CD14-positive monocyte (primary cell): ENCODE data around the gene FDXACB1. TPM values are rescaled to one million over a fixed set of nuclear protein-coding genes. Genes with fewer than 3 reads are reported as not detected.
A peak's percentile ranks its signal among the peaks of the same experiment; 100 is the strongest.

ENCODE experiments used
- DNase-seq, 3 donors: peaks; one replicate each; pipeline ENCODE4 v3.0.0-alpha.2; 2011 to 2022
- H2AFZ ChIP-seq: 2 replicates; pipeline ENCODE4 v1.6.0; 2012; ENCODE audit warnings: mild to moderate bottlenecking, low read depth, low read length, inconsistent platforms; ENCODE audit not compliant: insufficient read depth, poor library complexity, severe bottlenecking
- H3K27ac ChIP-seq, 2 donors: 1 replicate in 1 of 2; 2 replicates in 1 of 2; pipeline ENCODE4 v1.5.1; 2012 to 2013; ENCODE audit warnings: low read length in 2 of 2, control low read depth in 1 of 2, inconsistent platforms in 1 of 2, low read depth in 1 of 2, mild to moderate bottlenecking in 1 of 2
- H3K27me3 ChIP-seq, 2 donors: one replicate each; pipeline versions ENCODE4 v1.6.0 to v1.6.1; 2011 to 2013; ENCODE audit warnings: low read length in 2 of 2; ENCODE audit not compliant: control insufficient read depth in 2 of 2, insufficient read depth in 2 of 2
- H3K36me3 ChIP-seq, 2 donors: replicated peaks in 1 of 2; 1 replicate in 1 of 2; 2 replicates in 1 of 2; pipeline versions ENCODE4 v1.5.1 to v1.6.1; 2012 to 2013; ENCODE audit warnings: low read length in 2 of 2, control low read depth in 1 of 2, inconsistent platforms in 1 of 2, mild to moderate bottlenecking in 1 of 2; ENCODE audit not compliant: insufficient read depth in 2 of 2, control insufficient read depth in 1 of 2
- H3K4me1 ChIP-seq, 2 donors: 1 replicate in 1 of 2; 2 replicates in 1 of 2; pipeline versions ENCODE4 v1.5.1 to v1.6.1; 2012 to 2013; ENCODE audit warnings: low read length in 2 of 2, control low read depth in 1 of 2, inconsistent platforms in 1 of 2, mild to moderate bottlenecking in 1 of 2, moderate library complexity in 1 of 2; ENCODE audit not compliant: insufficient read depth in 2 of 2, control insufficient read depth in 1 of 2
- H3K4me2 ChIP-seq: replicated peaks from 2 replicates; pipeline ENCODE3; 2012; ENCODE audit warnings: low read length, moderate library complexity, mild to moderate bottlenecking; ENCODE audit not compliant: poor library complexity, severe bottlenecking; ENCODE audit errors: extremely low read depth
- H3K4me3 ChIP-seq, 3 experiments: fragments of 200-600 bp in 1 of 3; sonication (generic) in 1 of 3; replicated peaks in 1 of 3; 1 replicate in 2 of 3; 2 replicates in 1 of 3; pipeline ENCODE4 v1.5.1; 2011 to 2013; ENCODE audit warnings: low read length in 3 of 3, mild to moderate bottlenecking in 3 of 3, control low read depth in 2 of 3, low read depth in 2 of 3, inconsistent platforms in 1 of 3, moderate library complexity in 1 of 3
- H3K79me2 ChIP-seq: 2 replicates; pipeline ENCODE4 v1.6.0; 2012; ENCODE audit warnings: mild to moderate bottlenecking, control low read depth, inconsistent platforms, low read length, moderate library complexity; ENCODE audit not compliant: insufficient read depth
- H3K9ac ChIP-seq: 2 replicates; pipeline ENCODE4 v1.6.0; 2017; ENCODE audit warnings: low read length, mild to moderate bottlenecking; ENCODE audit not compliant: insufficient read depth, poor library complexity, severe bottlenecking
- H3K9me3 ChIP-seq, 2 donors: replicated peaks in 1 of 2; 1 replicate in 1 of 2; 2 replicates in 1 of 2; pipeline versions ENCODE4 v1.5.1 to v1.6.1; 2012 to 2013; ENCODE audit warnings: low read length in 2 of 2, control low read depth in 1 of 2; ENCODE audit not compliant: control insufficient read depth in 1 of 2, insufficient read depth in 1 of 2
- H4K20me1 ChIP-seq: 2 replicates; pipeline ENCODE4 v1.6.0; 2012; ENCODE audit warnings: mild to moderate bottlenecking, low read length, control low read depth, moderate library complexity; ENCODE audit not compliant: insufficient read depth
- H3K27ac Mint-ChIP-seq, 7 donors: one replicate each; pipeline ENCODE4 v1.8.0; 2020; ENCODE audit warnings: mild to moderate bottlenecking in 7 of 7, mixed read lengths in 7 of 7, moderate library complexity in 6 of 7, inconsistent platforms in 2 of 7
- H3K27me3 Mint-ChIP-seq, 3 donors: one replicate each; pipeline ENCODE4 v1.8.0; 2021 to 2022; ENCODE audit warnings: low read depth in 3 of 3, mild to moderate bottlenecking in 3 of 3, mixed read lengths in 3 of 3, moderate library complexity in 3 of 3, inconsistent platforms in 1 of 3
- H3K36me3 Mint-ChIP-seq, 2 donors: one replicate each; pipeline ENCODE4 v1.8.0; 2020; ENCODE audit warnings: mixed read lengths in 2 of 2, inconsistent platforms in 1 of 2, mild to moderate bottlenecking in 1 of 2
- H3K4me1 Mint-ChIP-seq: one replicate; pipeline ENCODE4 v1.8.0; 2020; ENCODE audit warnings: mild to moderate bottlenecking, mixed read lengths
- H3K4me3 Mint-ChIP-seq, 2 donors: one replicate each; pipeline ENCODE4 v1.8.0; 2020; ENCODE audit warnings: mild to moderate bottlenecking in 2 of 2, mixed read lengths in 2 of 2, moderate library complexity in 1 of 2
- H3K9me3 Mint-ChIP-seq, 7 donors: one replicate each; pipeline ENCODE4 v1.8.0; 2020 to 2022; ENCODE audit warnings: mixed read lengths in 7 of 7, mild to moderate bottlenecking in 6 of 7, moderate library complexity in 6 of 7, inconsistent platforms in 2 of 7
- WGBS: methylation state at CpG from one replicate; pipeline ENCODE4 v1.1.5; 2013; ENCODE audit warnings: missing lambda C conversion rate; ENCODE audit not compliant: insufficient coverage; 5-methylcytosine and 5-hydroxymethylcytosine counted together
- intact Hi-C, 2 donors: fragments of 100-400 bp; cut with micrococcal nuclease; formaldehyde crosslinking; loops; one replicate each; pipeline versions ENCODE4 v1.15.0 to v1.15.1; 2023
- polyA plus RNA-seq, 3 donors: library from polyadenylated mRNA; depleted of rRNA in 1 of 3; unstranded in 2 of 3; stranded (reverse) in 1 of 3; fragments of 300-500 nt in 2 of 3; fragments of >200 nt in 1 of 3; fragmentation: Illumina TruSeq in 2 of 3; gene quantifications; 1 replicate in 2 of 3; 2 replicates in 1 of 3; pipeline ENCODE4 v1.2.3, GENCODE V29; 2012 to 2021
- TF ChIP-seq, protein P1 (sequence below): fragments of 200-600 bp; IDR thresholded peaks from one replicate; pipeline ENCODE4 v1.8.0; 2022; ENCODE audit warnings: antibody characterized with exemption, mild to moderate bottlenecking

Gene FDXACB1
- polyA plus RNA-seq, 3 donors, result 1.9 to 2.3 (median 2.0) TPM

DNA sequence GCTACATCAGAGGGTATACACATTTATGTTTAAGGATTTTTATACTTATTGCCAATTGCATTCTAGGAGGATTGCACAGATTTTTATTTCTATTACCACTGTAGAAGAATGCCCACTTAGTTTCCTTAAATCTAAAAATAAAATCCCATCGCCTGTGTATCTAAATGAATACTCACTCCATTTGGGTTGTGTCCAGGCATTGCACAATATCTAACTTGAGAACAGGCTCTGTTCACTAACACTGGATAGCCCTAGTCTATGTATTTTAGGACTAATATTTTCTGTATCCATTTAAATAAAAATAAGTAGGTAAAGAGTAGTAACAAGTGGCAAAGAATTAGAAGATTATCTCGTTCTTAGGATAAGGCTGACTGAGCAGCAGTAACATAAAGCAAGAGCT, 43.8 kb upstream of the FDXACB1 start:
- Mint-ChIP-seq H3K9me3 (peaks cover 0 to 2% (median 0%) of the 10 kb centered on the region in 7 donors), H3K27ac (peak overlapping the region in 4 of 7 donors; percentile 18 to 70 (median 43)), H3K4me3 (no peak overlapping the region), H3K27me3 (peaks cover 0 to 9% (median 3%) of the 10 kb centered on the region in 3 donors), H3K36me3 (peaks cover 0 to 4% of the 10 kb centered on the region in 2 donors), H3K4me1 (peaks cover 33% of the 10 kb centered on the region)
- Histone ChIP-seq H3K36me3 (no peaks in the 10 kb centered on the region), H4K20me1 (no peaks in the 10 kb centered on the region), H3K9ac (no peak overlapping the region), H3K4me2 (no peak overlapping the region), H3K27me3 (no peaks in the 10 kb centered on the region), H2AFZ (peak overlapping the region; percentile 46), H3K4me1 (peaks cover 26 to 41% of the 10 kb centered on the region in 2 donors), H3K79me2 (no peaks in the 10 kb centered on the region), H3K27ac (peak overlapping the region in 1 of 2 donors; percentile 1), H3K9me3 (no peaks in the 10 kb centered on the region), H3K4me3 (no peak overlapping the region)
- peak in 2 of 3 donors; percentile 26 to 43 for DNase-seq
- TF ChIP-seq, protein P1, sequence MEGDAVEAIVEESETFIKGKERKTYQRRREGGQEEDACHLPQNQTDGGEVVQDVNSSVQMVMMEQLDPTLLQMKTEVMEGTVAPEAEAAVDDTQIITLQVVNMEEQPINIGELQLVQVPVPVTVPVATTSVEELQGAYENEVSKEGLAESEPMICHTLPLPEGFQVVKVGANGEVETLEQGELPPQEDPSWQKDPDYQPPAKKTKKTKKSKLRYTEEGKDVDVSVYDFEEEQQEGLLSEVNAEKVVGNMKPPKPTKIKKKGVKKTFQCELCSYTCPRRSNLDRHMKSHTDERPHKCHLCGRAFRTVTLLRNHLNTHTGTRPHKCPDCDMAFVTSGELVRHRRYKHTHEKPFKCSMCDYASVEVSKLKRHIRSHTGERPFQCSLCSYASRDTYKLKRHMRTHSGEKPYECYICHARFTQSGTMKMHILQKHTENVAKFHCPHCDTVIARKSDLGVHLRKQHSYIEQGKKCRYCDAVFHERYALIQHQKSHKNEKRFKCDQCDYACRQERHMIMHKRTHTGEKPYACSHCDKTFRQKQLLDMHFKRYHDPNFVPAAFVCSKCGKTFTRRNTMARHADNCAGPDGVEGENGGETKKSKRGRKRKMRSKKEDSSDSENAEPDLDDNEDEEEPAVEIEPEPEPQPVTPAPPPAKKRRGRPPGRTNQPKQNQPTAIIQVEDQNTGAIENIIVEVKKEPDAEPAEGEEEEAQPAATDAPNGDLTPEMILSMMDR, result no peak
- WGBS, result 29% methylated on average over 1 of the region's 2 CpGs
- intact Hi-C loops, result loop anchor here (10.0 kb wide), 2 partner anchors 162 to 1392 kb away; partner anchors contain the start of genes SDHD (in 1 of the 2), TIMM8B (in 1 of the 2) and TTC12 (in 1 of the 2)

DNA sequence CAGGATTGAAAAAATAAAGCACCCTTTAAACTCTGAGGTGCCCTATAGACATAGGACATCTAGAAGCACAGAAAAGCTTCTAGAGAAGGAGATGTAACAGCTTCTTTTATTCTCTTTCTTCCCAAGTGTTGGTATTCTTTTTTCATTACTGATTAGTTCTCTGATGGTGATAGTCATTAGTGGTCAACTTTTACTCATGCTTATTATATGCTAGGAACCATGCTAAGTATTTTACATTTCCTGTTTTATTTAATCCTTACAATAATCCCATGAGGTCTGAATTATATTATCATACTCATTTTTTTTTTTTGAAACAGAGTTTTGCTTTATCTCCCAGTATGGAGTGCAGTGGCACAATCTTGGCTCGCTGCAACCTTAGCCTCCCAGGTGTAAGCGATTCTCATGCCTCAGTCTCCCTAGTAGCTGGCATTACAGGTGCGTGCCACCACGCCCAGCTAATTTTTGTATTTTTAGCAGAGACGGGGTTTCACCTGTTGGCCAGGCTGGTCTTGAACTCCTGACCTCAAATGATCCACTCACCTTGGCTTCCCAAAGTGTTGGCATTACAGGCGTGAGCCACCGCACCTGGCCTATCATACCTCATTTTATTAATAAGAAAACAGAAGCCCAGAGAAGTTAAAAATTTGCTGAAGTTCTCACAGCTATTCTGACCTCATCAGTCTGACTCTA, 42.7 kb upstream of the FDXACB1 start:
- H3K9ac ChIP-seq, result no peak overlapping the region
- Mint-ChIP-seq H3K27me3 (peaks cover 3 to 9% (median 9%) of the 10 kb centered on the region in 3 donors), H3K36me3 (peaks cover 0 to 4% of the 10 kb centered on the region in 2 donors), H3K4me3 (no peak overlapping the region), H3K9me3 (peaks cover 0 to 2% (median 0%) of the 10 kb centered on the region in 7 donors), H3K4me1 (peaks cover 28% of the 10 kb centered on the region), H3K27ac (peak overlapping the region in 1 of 7 donors; percentile 31)
- peaks cover 20 to 34% of the 10 kb centered on the region in 2 donors for H3K4me1 ChIP-seq
- TF ChIP-seq, protein P1, result no peak
- 96% methylated on average over 5 of the region's 7 CpGs for WGBS
- no peak for DNase-seq
- no peaks in the 10 kb centered on the region for H3K36me3 ChIP-seq
- no peaks in the 10 kb centered on the region for H3K27me3 ChIP-seq
- H4K20me1 ChIP-seq, result no peaks in the 10 kb centered on the region
- H3K27ac ChIP-seq, result no peak overlapping the region
- no peaks in the 10 kb centered on the region for H3K9me3 ChIP-seq
- H3K4me3 ChIP-seq, result no peak overlapping the region
- H3K79me2 ChIP-seq, result no peaks in the 10 kb centered on the region
- intact Hi-C loops, result loop anchor here (10.0 kb wide), 2 partner anchors 163 to 1393 kb away; partner anchors contain the start of genes SDHD (in 1 of the 2), TIMM8B (in 1 of the 2) and TTC12 (in 1 of the 2)
- no peak overlapping the region for H2AFZ ChIP-seq
- H3K4me2 ChIP-seq, result no peak overlapping the region
